Choroid plexus epithelial cell (primary cell): ENCODE data around the gene NAA10.

ENCODE experiments used
- DNase-seq: peaks from one replicate; pipeline ENCODE4 v3.0.0-alpha.2; 2010; ENCODE audit warnings: low read depth
- H3K4me3 ChIP-seq: 2 replicates; pipeline ENCODE4 v1.5.1; 2011; ENCODE audit warnings: low read depth, mild to moderate bottlenecking, control low read depth, low read length, moderate library complexity
- CTCF ChIP-seq: conservative IDR thresholded peaks from 2 replicates; pipeline ENCODE4 v1.5.1; 2011; ENCODE audit warnings: low read depth, mild to moderate bottlenecking, control low read depth, inconsistent platforms, low read length, moderate library complexity

The NAA10 gene

GRCh38 chrX:153882557-153882956, 52.3 kb downstream of the NAA10 start:
- no peak for TF ChIP-seq CTCF
- DNase-seq: no peak
- H3K4me3 ChIP-seq: no peak overlapping the region

GRCh38 chrX:153882086-153882498, 52.7 kb downstream of the NAA10 start:
- no peak for DNase-seq
- H3K4me3 ChIP-seq: no peak overlapping the region
- TF ChIP-seq CTCF: no peak

- H3K4me3 ChIP-seq: no peak overlapping the region
- no peak for DNase-seq
- TF ChIP-seq CTCF: no peak
Observed at GRCh38 chrX:153881281-153881680, 53.6 kb downstream of the NAA10 start.

GRCh38 chrX:153880440-153880815, 54.4 kb downstream of the NAA10 start:
- no peak for TF ChIP-seq CTCF
- no peak for DNase-seq
- H3K4me3 ChIP-seq: no peak overlapping the region

- no peak for DNase-seq
- TF ChIP-seq CTCF: no peak
- no peak overlapping the region for H3K4me3 ChIP-seq
Observed at GRCh38 chrX:153879741-153880439, 54.9 kb downstream of the NAA10 start.
